AG09319 (cell line): ENCODE data around the gene GLB1L.

Source experiments
- DNase-seq: peaks from one replicate; pipeline ENCODE4 v3.0.0-alpha.2; 2010; ENCODE audit warnings: low read depth; ENCODE audit errors: extremely low read depth
- TF ChIP-seq, protein P1 (sequence below): IDR thresholded peaks from 2 replicates; pipeline ENCODE4 v1.5.1; 2011; ENCODE audit warnings: low read depth, mild to moderate bottlenecking, inconsistent platforms, low read length, moderate library complexity

GLB1L gene

DNA sequence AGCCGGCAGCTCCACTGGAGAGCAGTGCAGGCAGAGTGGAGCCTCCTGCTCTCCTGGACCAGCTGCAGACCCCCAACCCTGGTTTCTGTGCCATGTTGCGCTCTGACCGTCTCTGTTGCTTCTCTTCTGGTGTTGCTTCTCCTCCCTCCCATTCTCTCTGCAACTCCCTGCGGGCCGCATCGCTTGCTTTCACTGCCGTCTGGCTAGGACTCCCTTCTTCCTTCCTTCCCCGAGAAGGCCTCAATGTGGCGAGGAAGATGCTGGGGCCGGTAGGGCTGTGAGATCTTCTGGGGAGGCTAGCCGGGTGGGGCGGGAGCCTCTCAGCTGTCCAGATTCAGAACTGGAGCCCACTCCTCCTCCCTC is 40.1 kb upstream of the GLB1L start:
- no peak for DNase-seq
- TF ChIP-seq, protein P1, sequence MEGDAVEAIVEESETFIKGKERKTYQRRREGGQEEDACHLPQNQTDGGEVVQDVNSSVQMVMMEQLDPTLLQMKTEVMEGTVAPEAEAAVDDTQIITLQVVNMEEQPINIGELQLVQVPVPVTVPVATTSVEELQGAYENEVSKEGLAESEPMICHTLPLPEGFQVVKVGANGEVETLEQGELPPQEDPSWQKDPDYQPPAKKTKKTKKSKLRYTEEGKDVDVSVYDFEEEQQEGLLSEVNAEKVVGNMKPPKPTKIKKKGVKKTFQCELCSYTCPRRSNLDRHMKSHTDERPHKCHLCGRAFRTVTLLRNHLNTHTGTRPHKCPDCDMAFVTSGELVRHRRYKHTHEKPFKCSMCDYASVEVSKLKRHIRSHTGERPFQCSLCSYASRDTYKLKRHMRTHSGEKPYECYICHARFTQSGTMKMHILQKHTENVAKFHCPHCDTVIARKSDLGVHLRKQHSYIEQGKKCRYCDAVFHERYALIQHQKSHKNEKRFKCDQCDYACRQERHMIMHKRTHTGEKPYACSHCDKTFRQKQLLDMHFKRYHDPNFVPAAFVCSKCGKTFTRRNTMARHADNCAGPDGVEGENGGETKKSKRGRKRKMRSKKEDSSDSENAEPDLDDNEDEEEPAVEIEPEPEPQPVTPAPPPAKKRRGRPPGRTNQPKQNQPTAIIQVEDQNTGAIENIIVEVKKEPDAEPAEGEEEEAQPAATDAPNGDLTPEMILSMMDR, result no peak

- no peak for DNase-seq
- TF ChIP-seq, protein P1, result no peak
Measured at GRCh38 chr2:219284501-219285372, 39.5 kb upstream of the GLB1L start.

DNA sequence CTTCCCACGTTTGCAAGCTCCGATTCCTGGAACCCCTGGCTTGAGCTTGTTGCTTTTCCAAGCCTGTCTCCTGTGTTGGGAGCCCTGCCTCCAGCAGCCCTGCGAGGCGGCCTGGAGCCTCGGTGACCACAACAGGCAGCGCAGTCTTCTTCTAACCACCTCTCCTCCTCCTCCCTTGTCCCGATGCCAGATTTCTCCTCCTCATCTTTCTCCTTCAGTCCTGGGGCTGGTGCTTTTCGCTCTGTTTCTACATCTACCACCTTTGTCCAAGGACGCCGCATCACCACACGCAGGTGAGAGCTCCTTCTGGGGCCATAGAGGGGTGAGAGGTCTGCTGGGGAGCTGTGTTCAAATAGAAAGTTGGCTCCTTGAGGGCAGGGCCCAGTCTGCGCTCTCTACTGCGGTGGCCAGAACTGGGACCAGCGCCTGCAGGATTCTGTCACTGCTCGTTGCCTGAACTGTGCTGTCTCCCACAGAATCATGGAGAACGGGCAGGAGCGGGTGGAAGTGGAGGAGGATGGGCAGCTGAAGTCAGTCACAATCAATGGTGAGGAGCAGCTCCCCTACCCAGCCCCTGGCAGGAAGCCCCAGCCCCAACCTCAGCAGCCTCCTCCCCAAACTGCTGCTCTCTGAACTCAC is 37.8 kb upstream of the GLB1L start:
- DNase-seq, result no peak
- TF ChIP-seq, protein P1, result no peak

GRCh38 chr2:219282375-219282774 is 37.1 kb upstream of the GLB1L start:
- no peak for DNase-seq
- TF ChIP-seq, protein P1, result no peak

DNA sequence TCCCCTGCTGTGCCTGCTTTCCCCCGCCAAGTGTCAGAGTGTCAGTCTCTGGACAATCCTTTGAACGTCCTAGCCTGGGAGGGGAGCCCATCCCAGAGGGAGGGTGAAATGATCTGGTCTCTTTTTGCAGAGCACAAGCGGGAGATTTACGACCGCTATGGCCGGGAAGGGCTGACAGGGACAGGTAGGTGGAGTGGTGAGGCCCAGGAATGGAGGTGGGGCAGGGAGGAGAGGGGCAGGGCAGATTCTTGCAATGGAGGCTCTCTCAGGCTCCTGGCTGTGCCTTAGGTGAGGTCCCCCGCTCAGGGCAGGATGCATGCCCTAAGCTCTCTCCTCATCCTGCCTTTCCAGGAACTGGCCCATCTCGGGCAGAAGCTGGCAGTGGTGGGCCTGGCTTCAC is 36.3 kb upstream of the GLB1L start:
- no peak for DNase-seq
- TF ChIP-seq, protein P1, result no peak

DNA sequence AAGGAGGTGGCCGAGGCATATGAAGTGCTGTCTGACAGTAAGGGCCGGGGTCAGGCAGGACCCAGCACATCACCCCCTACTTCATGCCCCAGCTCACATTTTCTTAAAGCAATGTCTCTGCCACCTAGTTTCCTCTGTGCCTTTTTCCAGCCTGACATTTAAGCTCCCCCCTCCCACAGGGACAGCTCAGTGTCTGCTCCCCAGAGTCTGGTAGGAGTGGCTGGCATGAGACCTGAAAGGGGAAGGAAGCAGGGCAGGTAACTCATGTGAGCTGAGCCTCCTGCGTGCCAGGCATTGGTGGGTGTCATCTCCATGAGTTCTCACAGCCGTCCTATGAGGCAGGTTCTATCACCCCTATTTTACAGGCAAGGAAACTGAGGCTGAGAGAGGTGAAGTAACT is 35.4 kb upstream of the GLB1L start:
- DNase-seq, result no peak
- TF ChIP-seq, protein P1, result no peak

DNA sequence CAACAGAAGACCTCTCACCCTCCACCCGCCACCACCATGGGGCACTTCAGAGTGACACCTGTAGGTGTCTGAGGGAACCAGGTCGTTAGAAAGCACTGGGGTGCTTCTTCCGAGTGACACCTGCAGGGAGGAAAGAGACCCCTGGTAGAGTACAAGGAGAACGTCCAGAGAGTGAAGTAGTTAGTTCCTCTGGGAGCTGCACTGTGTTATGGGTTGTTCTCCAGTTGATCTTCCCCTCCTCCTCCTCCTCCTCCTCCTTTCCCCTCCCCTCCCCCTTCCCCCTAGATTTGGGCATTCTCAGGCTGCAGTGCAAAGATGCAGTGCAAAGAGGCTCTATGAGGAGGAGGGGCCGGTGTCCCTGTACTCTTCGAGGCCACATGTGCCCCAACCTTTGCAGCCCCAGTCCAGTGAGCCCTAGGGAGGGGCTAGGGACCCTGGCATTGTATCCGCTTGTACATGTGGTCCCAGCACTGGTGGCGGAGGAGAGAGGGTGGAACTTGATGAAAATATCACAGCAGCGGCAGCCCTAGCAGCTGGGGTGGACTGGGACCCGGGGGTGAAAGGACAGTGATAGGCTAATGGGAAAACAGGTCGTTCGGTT is 34.8 kb upstream of the GLB1L start:
- DNase-seq, result no peak
- TF ChIP-seq, protein P1, result 0 out of 2 replicates have a peak, but pooled peaks have one; percentile 0
